ENCODE measurements around the gene ANTXRL.
"Not testable (repeated sequence)": the region's sequence is repeated elsewhere in the genome, so short reads cannot be mapped to it uniquely, and the experiment has no call there.

ANTXRL gene

DNA sequence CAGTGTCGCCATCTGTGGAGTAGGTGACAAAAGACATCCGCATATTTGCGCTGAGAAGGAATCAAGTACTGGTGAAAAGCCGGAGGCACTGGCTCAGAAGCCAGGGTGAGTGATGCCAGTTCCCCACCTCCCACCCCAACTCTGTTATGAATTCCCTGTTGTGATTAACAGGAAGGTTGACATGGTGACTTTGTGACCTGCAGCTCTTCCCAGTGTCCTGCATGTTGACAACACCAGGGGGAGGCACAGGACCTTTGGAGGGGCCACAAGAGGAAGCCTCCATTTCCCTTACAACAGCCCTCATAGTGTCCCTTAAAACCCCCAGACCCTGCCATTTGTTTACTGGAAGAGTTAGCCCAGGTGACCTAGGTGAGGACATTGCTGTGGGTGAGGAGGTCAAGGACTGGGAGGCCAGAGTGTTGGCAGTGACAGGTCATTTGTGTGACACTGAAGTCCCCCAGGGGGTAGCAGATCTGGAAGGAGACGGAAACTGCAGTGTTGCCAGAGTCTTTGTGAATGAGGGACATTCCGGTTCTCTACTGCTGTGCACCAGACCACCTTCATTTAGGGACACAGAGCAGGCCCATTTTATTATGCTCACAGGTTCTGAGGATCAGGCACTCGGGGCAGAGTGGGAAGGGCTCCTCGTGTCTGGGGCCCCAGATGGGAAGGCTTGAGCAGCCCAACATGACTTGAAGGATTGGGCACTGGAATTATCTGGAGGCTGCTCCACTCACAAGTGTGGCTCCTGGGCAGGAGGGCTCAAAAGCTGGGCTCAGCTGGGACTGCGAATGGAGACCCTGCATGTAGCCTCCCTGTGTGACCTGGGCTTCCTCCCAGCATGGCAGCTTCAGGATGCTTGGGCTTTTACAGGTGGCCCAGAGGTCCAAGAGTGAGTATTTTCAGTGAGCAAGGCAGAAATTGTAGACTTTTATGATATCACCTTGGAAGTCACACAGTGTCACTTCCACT lies 13.0 kb upstream of the ANTXRL start:
- Histone ChIP-seq H3K4me1 (ENCODE audit: control insufficient read depth in 2 of 2, insufficient read depth in 1 of 2, low read depth in 1 of 2, low read length in 2 of 2) (no peaks in the 10 kb centered on the region), H2BK15ac (ENCODE audit: low read length) (no peak overlapping the region), H3K36me3 (replicated peaks in 1 of 2; ENCODE audit: control insufficient read depth in 2 of 2, insufficient read depth in 2 of 2, low read length in 2 of 2) (no peaks in the 10 kb centered on the region), H2AK5ac (ENCODE audit: low read depth, low read length) (peak overlapping the region; percentile 18), H3K27me3 (ENCODE audit: control insufficient read depth in 3 of 3, insufficient read depth in 3 of 3, low read depth in 1 of 3, low read length in 3 of 3) (no peaks in the 10 kb centered on the region), H3K9ac (ENCODE audit: low read depth, low read length, poor library complexity) (no peak overlapping the region), H2BK12ac (ENCODE audit: low read length) (no peak overlapping the region), H2AFZ (ENCODE audit: low read length) (no peak overlapping the region), H3K14ac (ENCODE audit: low read length) (no peak overlapping the region), H4K8ac (ENCODE audit: low read depth, low read length) (no peak overlapping the region), H3K9me3 (replicated peaks in 1 of 2; ENCODE audit: control insufficient read depth in 2 of 2, insufficient read depth in 1 of 2, low read depth in 1 of 2, low read length in 2 of 2) (no peaks in the 10 kb centered on the region), H3K23ac (ENCODE audit: low read depth, low read length, poor library complexity) (no peak overlapping the region), H3K4me3 (ENCODE audit: low read length in 2 of 2) (no peak overlapping the region), H3K4me2 (ENCODE audit: insufficient read depth, low read length, poor library complexity, severe bottlenecking) (no peak overlapping the region), H3K27ac (replicated peaks; ENCODE audit: low read length) (no peak overlapping the region), H4K91ac (ENCODE audit: low read depth, low read length, poor library complexity) (no peak overlapping the region), H3K79me1 (ENCODE audit: low read depth, low read length) (no peaks in the 10 kb centered on the region), H2BK120ac (ENCODE audit: low read depth, low read length) (no peak overlapping the region), H3K4ac (ENCODE audit: low read length) (no peak overlapping the region), H2BK5ac (ENCODE audit: low read length) (no peak overlapping the region), H3K18ac (ENCODE audit: low read length) (peak overlapping the region; percentile 16)
- DNase-seq (ENCODE audit: low spot score): no peak
- WGBS, 2 donors (ENCODE audit: extremely low coverage in 2 of 2, insufficient read length in 2 of 2, insufficient replicate concordance in 1 of 2): no CpG with 5 or more reads among the region's 9 CpGs

DNA sequence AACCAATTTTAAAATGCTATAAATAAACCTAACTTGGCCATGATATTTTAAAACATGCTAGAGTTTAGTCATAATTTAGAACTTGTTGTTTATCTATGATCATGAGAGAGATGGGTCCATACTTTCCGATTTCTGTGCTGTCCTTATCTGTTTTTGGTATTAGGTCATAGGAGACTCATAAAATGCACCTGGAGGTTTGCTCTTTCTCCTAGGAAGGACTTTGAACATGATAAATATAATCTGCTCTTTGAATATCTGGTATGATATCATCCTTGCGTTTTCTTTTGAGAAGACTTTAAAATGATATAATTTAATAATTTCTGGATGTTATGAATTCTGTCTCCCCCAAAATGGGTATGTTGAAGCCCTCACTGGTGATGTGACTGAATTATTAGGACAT lies 9.0 kb upstream of the ANTXRL start:
- H4K8ac ChIP-seq (ENCODE audit: low read depth, low read length): no peak overlapping the region
- peaks cover 11 to 24% (median 19%) of the 10 kb centered on the region in 3 experiments for H3K27me3 ChIP-seq (ENCODE audit: control insufficient read depth in 3 of 3, insufficient read depth in 3 of 3, low read depth in 1 of 3, low read length in 3 of 3)
- H3K14ac ChIP-seq (ENCODE audit: low read length): no peak overlapping the region
- H2BK12ac ChIP-seq (ENCODE audit: low read length): no peak overlapping the region
- no peak for DNase-seq (ENCODE audit: low spot score)
- no peaks in the 10 kb centered on the region for H3K79me1 ChIP-seq (ENCODE audit: low read depth, low read length)
- no CpG with 5 or more reads among the region's 2 CpGs for WGBS, 2 donors (ENCODE audit: extremely low coverage in 2 of 2, insufficient read length in 2 of 2, insufficient replicate concordance in 1 of 2)
- no peak overlapping the region for H2BK5ac ChIP-seq (ENCODE audit: low read length)
- H4K91ac ChIP-seq (ENCODE audit: low read depth, low read length, poor library complexity): no peak overlapping the region
- H3K4ac ChIP-seq (ENCODE audit: low read length): no peak overlapping the region
- no peak overlapping the region for H3K4me3 ChIP-seq (ENCODE audit: low read length in 2 of 2)
- no peak overlapping the region for H2BK15ac ChIP-seq (ENCODE audit: low read length)
- no peaks in the 10 kb centered on the region for H3K4me1 ChIP-seq (ENCODE audit: control insufficient read depth in 2 of 2, insufficient read depth in 1 of 2, low read depth in 1 of 2, low read length in 2 of 2)
- no peak overlapping the region for H3K18ac ChIP-seq (ENCODE audit: low read length)
- no peak overlapping the region for H3K9ac ChIP-seq (ENCODE audit: low read depth, low read length, poor library complexity)
- H2AFZ ChIP-seq (ENCODE audit: low read length): no peak overlapping the region
- H2BK120ac ChIP-seq (ENCODE audit: low read depth, low read length): no peak overlapping the region
- no peak overlapping the region for H3K27ac ChIP-seq (replicated peaks; ENCODE audit: low read length)
- H3K4me2 ChIP-seq (ENCODE audit: insufficient read depth, low read length, poor library complexity, severe bottlenecking): no peak overlapping the region
- H3K36me3 ChIP-seq (replicated peaks in 1 of 2; ENCODE audit: control insufficient read depth in 2 of 2, insufficient read depth in 2 of 2, low read length in 2 of 2): no peaks in the 10 kb centered on the region
- no peak overlapping the region for H2AK5ac ChIP-seq (ENCODE audit: low read depth, low read length)
- no peak overlapping the region for H3K23ac ChIP-seq (ENCODE audit: low read depth, low read length, poor library complexity)
- H3K9me3 ChIP-seq (replicated peaks in 1 of 2; ENCODE audit: control insufficient read depth in 2 of 2, insufficient read depth in 1 of 2, low read depth in 1 of 2, low read length in 2 of 2): no peaks in the 10 kb centered on the region

GRCh38 chr10:46282421-46282831 lies 4.4 kb upstream of the ANTXRL start:
- not testable (repeated sequence) for H3K4ac ChIP-seq (ENCODE audit: low read length); H2BK120ac ChIP-seq (ENCODE audit: low read depth, low read length); H3K36me3 ChIP-seq (replicated peaks in 1 of 2; ENCODE audit: control insufficient read depth in 2 of 2, insufficient read depth in 2 of 2, low read length in 2 of 2); H3K9me3 ChIP-seq (replicated peaks in 1 of 2; ENCODE audit: control insufficient read depth in 2 of 2, insufficient read depth in 1 of 2, low read depth in 1 of 2, low read length in 2 of 2); H4K8ac ChIP-seq (ENCODE audit: low read depth, low read length); H2AK5ac ChIP-seq (ENCODE audit: low read depth, low read length); H4K91ac ChIP-seq (ENCODE audit: low read depth, low read length, poor library complexity); H2BK15ac ChIP-seq (ENCODE audit: low read length); H2BK12ac ChIP-seq (ENCODE audit: low read length); H2BK5ac ChIP-seq (ENCODE audit: low read length); H3K4me1 ChIP-seq (ENCODE audit: control insufficient read depth in 2 of 2, insufficient read depth in 1 of 2, low read depth in 1 of 2, low read length in 2 of 2); DNase-seq (ENCODE audit: low spot score); H3K79me1 ChIP-seq (ENCODE audit: low read depth, low read length); H3K27ac ChIP-seq (replicated peaks; ENCODE audit: low read length)
- Histone ChIP-seq H3K4me2 (ENCODE audit: insufficient read depth, low read length, poor library complexity, severe bottlenecking) (peak overlapping the region; percentile 72), H3K4me3 (ENCODE audit: low read length in 2 of 2) (peak overlapping the region in 1 of 2 donors; percentile 74), H3K18ac (ENCODE audit: low read length) (peak overlapping the region; percentile 80), H3K9ac (ENCODE audit: low read depth, low read length, poor library complexity) (peak overlapping the region; percentile 67), H3K27me3 (ENCODE audit: control insufficient read depth in 3 of 3, insufficient read depth in 3 of 3, low read depth in 1 of 3, low read length in 3 of 3) (peaks cover 24 to 62% (median 56%) of the 10 kb centered on the region in 3 experiments), H2AFZ (ENCODE audit: low read length) (peak overlapping the region; percentile 79), H3K14ac (ENCODE audit: low read length) (peak overlapping the region; percentile 50), H3K23ac (ENCODE audit: low read depth, low read length, poor library complexity) (peak overlapping the region; percentile 53)
- WGBS, 2 donors (ENCODE audit: extremely low coverage in 2 of 2, insufficient read length in 2 of 2, insufficient replicate concordance in 1 of 2): no CpG with 5 or more reads among the region's 20 CpGs

- DNase-seq (ENCODE audit: low spot score): peak; percentile 42
- Histone ChIP-seq H2AK5ac (ENCODE audit: low read depth, low read length) (no peak overlapping the region), H3K36me3 (replicated peaks in 1 of 2; ENCODE audit: control insufficient read depth in 2 of 2, insufficient read depth in 2 of 2, low read length in 2 of 2) (no peaks in the 10 kb centered on the region), H4K8ac (ENCODE audit: low read depth, low read length) (no peak overlapping the region), H3K4me2 (ENCODE audit: insufficient read depth, low read length, poor library complexity, severe bottlenecking) (peak overlapping the region; percentile 72), H3K14ac (ENCODE audit: low read length) (no peak overlapping the region), H3K79me1 (ENCODE audit: low read depth, low read length) (no peaks in the 10 kb centered on the region), H2BK15ac (ENCODE audit: low read length) (no peak overlapping the region), H3K9me3 (replicated peaks in 1 of 2; ENCODE audit: control insufficient read depth in 2 of 2, insufficient read depth in 1 of 2, low read depth in 1 of 2, low read length in 2 of 2) (no peaks in the 10 kb centered on the region), H3K27me3 (ENCODE audit: control insufficient read depth in 3 of 3, insufficient read depth in 3 of 3, low read depth in 1 of 3, low read length in 3 of 3) (peaks cover 24 to 62% (median 56%) of the 10 kb centered on the region in 3 experiments), H3K4me3 (ENCODE audit: low read length in 2 of 2) (peak overlapping the region; percentile 30 to 74), H3K23ac (ENCODE audit: low read depth, low read length, poor library complexity) (peak overlapping the region; percentile 53), H2BK5ac (ENCODE audit: low read length) (no peak overlapping the region), H3K4me1 (ENCODE audit: control insufficient read depth in 2 of 2, insufficient read depth in 1 of 2, low read depth in 1 of 2, low read length in 2 of 2) (peaks cover 0 to 5% of the 10 kb centered on the region in 2 donors), H3K27ac (replicated peaks; ENCODE audit: low read length) (no peak overlapping the region), H3K9ac (ENCODE audit: low read depth, low read length, poor library complexity) (peak overlapping the region; percentile 67), H2BK12ac (ENCODE audit: low read length) (no peak overlapping the region), H3K18ac (ENCODE audit: low read length) (peak overlapping the region; percentile 80), H4K91ac (ENCODE audit: low read depth, low read length, poor library complexity) (no peak overlapping the region), H3K4ac (ENCODE audit: low read length) (no peak overlapping the region), H2BK120ac (ENCODE audit: low read depth, low read length) (no peak overlapping the region), H2AFZ (ENCODE audit: low read length) (peak overlapping the region; percentile 79)
- no CpG with 5 or more reads among the region's 51 CpGs for WGBS, 2 donors (ENCODE audit: extremely low coverage in 2 of 2, insufficient read length in 2 of 2, insufficient replicate concordance in 1 of 2)
These were observed 3.8 kb upstream of the ANTXRL start for GRCh38 chr10:46282842-46283574.

Measured in neuronal stem cell (in vitro differentiated cells).